Mesothelial cell of epicardium (in vitro differentiated cells): Measurements from ENCODE around the gene IL12B. TPM values are rescaled to one million over a fixed set of nuclear protein-coding genes. Genes with fewer than 3 reads are reported as not detected.
"Not testable (repeated sequence)": the region's sequence is repeated elsewhere in the genome, so short reads cannot be mapped to it uniquely, and the experiment has no call there.

ENCODE experiments used
- DNase-seq, 2 experiments: peaks; one replicate each; pipeline ENCODE4 v3.0.0; 2021; ENCODE audit warnings: low spot score in 2 of 2; ENCODE audit not compliant: unreplicated experiment in 2 of 2
- H3K27ac Mint-ChIP-seq: 2 replicates; pipeline ENCODE4 v1.8.0; 2021; ENCODE audit warnings: mixed read lengths
- H3K27me3 Mint-ChIP-seq: 2 replicates; pipeline ENCODE4 v1.8.0; 2021; ENCODE audit warnings: low read depth, mixed read lengths
- H3K36me3 Mint-ChIP-seq: 2 replicates; pipeline ENCODE4 v1.8.0; 2021; ENCODE audit warnings: mixed read lengths
- H3K4me1 Mint-ChIP-seq: 2 replicates; pipeline ENCODE4 v1.8.0; 2021; ENCODE audit warnings: mixed read lengths
- H3K4me3 Mint-ChIP-seq: 2 replicates; pipeline ENCODE4 v1.8.0; 2021; ENCODE audit warnings: mild to moderate bottlenecking, moderate library complexity, mixed read lengths
- H3K9me3 Mint-ChIP-seq: 2 replicates; pipeline ENCODE4 v1.8.0; 2021; ENCODE audit warnings: mixed read lengths
- total RNA-seq: library from RNA; stranded (reverse); gene quantifications from 3 replicates; pipeline ENCODE4 v1.2.1, GENCODE V29; 2021
- TF ChIP-seq, protein P1 (sequence below): fragments of 200-600 bp; sonication (generic); IDR thresholded peaks from one replicate; pipeline ENCODE4 v1.5.0; 2021; ENCODE audit warnings: antibody characterized with exemption; ENCODE audit not compliant: unreplicated experiment

IL12B gene
- total RNA-seq, 1 donor from 2014 or later = not detected

- H3K4me1 Mint-ChIP-seq = peaks cover 7% of the 10 kb centered on the region
- no peak overlapping the region for H3K4me3 Mint-ChIP-seq
- H3K36me3 Mint-ChIP-seq = no peaks in the 10 kb centered on the region
These were observed 20.4 kb downstream of the IL12B start for GRCh38 chr5:159309689-159310433.

GRCh38 chr5:159304961-159305595, 25.2 kb downstream of the IL12B start:
- peaks cover 6% of the 10 kb centered on the region for H3K4me1 Mint-ChIP-seq
- TF ChIP-seq, protein P1, sequence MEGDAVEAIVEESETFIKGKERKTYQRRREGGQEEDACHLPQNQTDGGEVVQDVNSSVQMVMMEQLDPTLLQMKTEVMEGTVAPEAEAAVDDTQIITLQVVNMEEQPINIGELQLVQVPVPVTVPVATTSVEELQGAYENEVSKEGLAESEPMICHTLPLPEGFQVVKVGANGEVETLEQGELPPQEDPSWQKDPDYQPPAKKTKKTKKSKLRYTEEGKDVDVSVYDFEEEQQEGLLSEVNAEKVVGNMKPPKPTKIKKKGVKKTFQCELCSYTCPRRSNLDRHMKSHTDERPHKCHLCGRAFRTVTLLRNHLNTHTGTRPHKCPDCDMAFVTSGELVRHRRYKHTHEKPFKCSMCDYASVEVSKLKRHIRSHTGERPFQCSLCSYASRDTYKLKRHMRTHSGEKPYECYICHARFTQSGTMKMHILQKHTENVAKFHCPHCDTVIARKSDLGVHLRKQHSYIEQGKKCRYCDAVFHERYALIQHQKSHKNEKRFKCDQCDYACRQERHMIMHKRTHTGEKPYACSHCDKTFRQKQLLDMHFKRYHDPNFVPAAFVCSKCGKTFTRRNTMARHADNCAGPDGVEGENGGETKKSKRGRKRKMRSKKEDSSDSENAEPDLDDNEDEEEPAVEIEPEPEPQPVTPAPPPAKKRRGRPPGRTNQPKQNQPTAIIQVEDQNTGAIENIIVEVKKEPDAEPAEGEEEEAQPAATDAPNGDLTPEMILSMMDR = no peak
- H3K4me3 Mint-ChIP-seq = no peak overlapping the region
- no peak overlapping the region for H3K27ac Mint-ChIP-seq
- H3K27me3 Mint-ChIP-seq = peaks cover 61% of the 10 kb centered on the region
- H3K36me3 Mint-ChIP-seq = peaks cover 3% of the 10 kb centered on the region
- H3K9me3 Mint-ChIP-seq = peaks cover 19% of the 10 kb centered on the region
- DNase-seq = no peak

More at GRCh38 chr5:159309689-159310433, 20.4 kb downstream of the IL12B start:
- Mint-ChIP-seq H3K27me3 (peaks cover 83% of the 10 kb centered on the region), H3K9me3 (no peaks in the 10 kb centered on the region), H3K27ac (no peak overlapping the region)
- DNase-seq = no peak
- TF ChIP-seq, protein P1 = no peak

DNA sequence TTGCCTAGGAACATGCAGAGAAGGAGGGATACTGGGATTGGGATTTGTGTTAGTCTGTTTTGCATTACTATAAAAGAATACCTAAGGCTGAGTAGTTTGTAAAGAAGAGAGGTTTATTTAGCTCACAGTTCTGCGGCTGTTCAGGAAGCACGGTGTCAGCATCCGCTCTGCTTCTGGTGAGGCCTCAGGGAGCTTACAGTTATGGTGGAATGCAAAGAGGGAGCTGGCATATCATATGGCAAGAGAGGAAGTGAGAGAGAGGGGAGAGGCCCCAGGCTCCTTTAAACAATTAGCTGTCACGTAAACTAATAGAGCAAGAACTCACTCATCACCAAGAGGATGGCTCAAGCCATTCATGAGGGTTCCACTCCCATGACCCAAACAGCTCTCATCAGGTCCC, 27.0 kb downstream of the IL12B start:
- TF ChIP-seq, protein P1 = no peak
- peaks cover 8% of the 10 kb centered on the region for H3K4me1 Mint-ChIP-seq
- peaks cover 27% of the 10 kb centered on the region for H3K9me3 Mint-ChIP-seq
- peaks cover 3% of the 10 kb centered on the region for H3K36me3 Mint-ChIP-seq
- H3K4me3 Mint-ChIP-seq = no peak overlapping the region
- DNase-seq = no peak
- no peak overlapping the region for H3K27ac Mint-ChIP-seq
- peaks cover 44% of the 10 kb centered on the region for H3K27me3 Mint-ChIP-seq

DNA sequence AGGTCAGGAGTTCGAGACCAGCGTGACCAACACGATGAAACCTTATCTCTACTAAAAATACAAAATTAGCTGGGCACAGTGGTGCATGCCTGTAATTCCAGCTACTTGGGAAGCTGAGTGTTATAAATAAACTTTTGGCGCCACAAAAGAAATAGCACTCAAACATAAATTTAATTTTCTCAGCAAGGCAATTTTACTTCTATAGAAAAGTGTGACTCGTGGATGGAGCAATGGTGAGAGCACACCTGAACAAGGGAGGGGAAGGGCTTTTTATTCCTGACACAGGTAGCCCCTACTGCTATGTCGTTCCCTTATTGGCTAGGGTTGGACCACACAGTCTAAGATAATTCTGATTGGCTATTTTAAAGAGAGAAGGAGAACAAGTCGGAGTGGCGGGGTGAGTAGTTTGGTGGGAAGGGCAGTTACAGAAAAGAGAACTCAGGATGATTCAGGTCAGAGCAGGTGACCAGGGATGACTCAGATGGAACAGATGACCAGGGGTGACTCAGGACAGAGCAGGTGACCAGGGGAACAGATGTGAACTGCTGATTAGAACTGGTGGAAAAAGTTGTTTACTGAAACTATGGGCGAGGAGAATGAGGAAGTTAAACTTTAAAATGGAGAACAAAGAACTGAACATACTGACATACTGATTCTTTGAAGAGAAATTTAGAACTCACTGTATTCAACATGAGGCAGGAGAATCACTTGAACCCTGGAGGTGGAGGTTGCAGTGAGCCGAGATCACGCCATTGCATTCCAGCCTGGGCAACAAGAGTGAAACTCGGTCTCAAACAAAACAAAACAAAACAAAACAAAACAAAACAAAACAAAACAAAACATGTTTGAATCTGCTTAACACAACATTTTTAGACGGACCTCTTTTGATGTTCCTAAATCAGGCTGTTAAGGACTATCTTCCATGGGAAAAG, 28.1 kb downstream of the IL12B start:
- not testable (repeated sequence) for DNase-seq, H3K27ac Mint-ChIP-seq, H3K4me1 Mint-ChIP-seq, H3K36me3 Mint-ChIP-seq, H3K4me3 Mint-ChIP-seq
- peaks cover 33% of the 10 kb centered on the region for H3K27me3 Mint-ChIP-seq
- peaks cover 33% of the 10 kb centered on the region for H3K9me3 Mint-ChIP-seq

- no peak for DNase-seq
- Mint-ChIP-seq H3K27me3 (peaks cover 29% of the 10 kb centered on the region), H3K9me3 (peaks cover 37% of the 10 kb centered on the region), H3K27ac (no peak overlapping the region), H3K4me1 (peaks cover 8% of the 10 kb centered on the region), H3K4me3 (no peak overlapping the region), H3K36me3 (peaks cover 3% of the 10 kb centered on the region)
- TF ChIP-seq, protein P1 = no peak
These were observed 28.8 kb downstream of the IL12B start for GRCh38 chr5:159301466-159301865.

GRCh38 chr5:159297300-159297699, 33.0 kb downstream of the IL12B start:
- not testable (repeated sequence) for DNase-seq, H3K4me1 Mint-ChIP-seq, H3K27me3 Mint-ChIP-seq, H3K36me3 Mint-ChIP-seq, H3K4me3 Mint-ChIP-seq, H3K27ac Mint-ChIP-seq
- H3K9me3 Mint-ChIP-seq = peaks cover 30% of the 10 kb centered on the region
